Measurements from ENCODE around the gene LOXL1. TPM values are rescaled to one million over a fixed set of nuclear protein-coding genes. Genes with fewer than 3 reads are reported as not detected.
A peak's percentile ranks its signal among the peaks of the same experiment; 100 is the strongest.
"Not testable (repeated sequence)": the region's sequence is repeated elsewhere in the genome, so short reads cannot be mapped to it uniquely, and the experiment has no call there.

LOXL1 gene
- total RNA-seq, 2 experiments from 2014 or later, result 2.1 to 2.4 TPM

DNA sequence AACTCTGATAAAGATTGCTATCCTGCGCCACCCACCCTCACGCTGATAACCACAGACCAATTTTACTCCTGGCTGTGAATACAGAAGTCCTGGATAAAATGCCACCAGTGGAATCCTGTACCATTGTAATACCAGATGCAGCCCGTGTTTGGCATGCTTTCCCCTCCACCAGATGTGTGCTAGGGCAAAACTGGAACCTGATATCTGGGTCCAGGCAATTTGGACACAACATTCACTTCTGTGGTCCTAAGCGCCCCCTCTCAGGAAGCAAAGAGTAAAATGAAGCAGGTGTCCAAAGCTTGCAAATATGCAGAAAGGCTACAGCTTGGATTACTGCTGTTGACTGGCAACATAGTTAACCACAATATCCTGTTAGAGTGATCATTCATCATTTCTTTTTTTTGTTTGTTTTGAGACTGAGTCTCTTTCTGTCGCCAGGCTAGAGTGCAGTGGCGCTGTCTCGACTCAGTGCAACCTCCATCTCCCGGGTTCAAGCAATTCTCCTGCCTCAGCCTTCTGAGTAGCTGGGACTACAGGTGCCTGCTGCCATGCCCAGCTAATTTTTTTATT lies 32.8 kb downstream of the LOXL1 start:
- Mint-ChIP-seq H3K36me3 (no peaks in the 10 kb centered on the region), H3K4me3 (peak overlapping the region; percentile 32), H3K9me3 (no peaks in the 10 kb centered on the region), H3K27me3 (no peaks in the 10 kb centered on the region), H3K27ac (no peak overlapping the region), H3K4me1 (peaks cover 23% of the 10 kb centered on the region)
- no peak for DNase-seq

DNA sequence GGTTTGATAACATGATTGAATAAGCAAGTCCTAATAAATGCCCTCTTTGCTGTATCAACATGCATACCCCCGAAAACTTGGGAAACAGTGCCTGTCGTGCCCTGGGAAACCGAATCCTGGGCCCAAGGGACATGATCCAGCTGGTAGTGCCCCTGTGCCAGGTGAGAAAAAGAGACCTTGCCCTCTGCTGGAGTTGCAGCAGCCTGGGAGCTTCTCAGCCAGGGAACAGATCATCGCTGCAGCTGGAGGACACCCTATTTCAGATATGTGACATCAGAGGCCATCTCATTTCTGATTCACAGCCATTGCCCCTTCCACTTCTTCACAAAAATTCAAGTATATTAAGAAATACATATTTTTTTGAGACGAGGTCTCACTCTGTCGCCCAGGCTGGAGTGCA lies 33.5 kb downstream of the LOXL1 start:
- Mint-ChIP-seq H3K9me3 (no peaks in the 10 kb centered on the region), H3K4me3 (no peak overlapping the region), H3K27ac (peak overlapping the region; percentile 19), H3K4me1 (peaks cover 26% of the 10 kb centered on the region), H3K36me3 (no peaks in the 10 kb centered on the region), H3K27me3 (no peaks in the 10 kb centered on the region)
- DNase-seq, result no peak

DNA sequence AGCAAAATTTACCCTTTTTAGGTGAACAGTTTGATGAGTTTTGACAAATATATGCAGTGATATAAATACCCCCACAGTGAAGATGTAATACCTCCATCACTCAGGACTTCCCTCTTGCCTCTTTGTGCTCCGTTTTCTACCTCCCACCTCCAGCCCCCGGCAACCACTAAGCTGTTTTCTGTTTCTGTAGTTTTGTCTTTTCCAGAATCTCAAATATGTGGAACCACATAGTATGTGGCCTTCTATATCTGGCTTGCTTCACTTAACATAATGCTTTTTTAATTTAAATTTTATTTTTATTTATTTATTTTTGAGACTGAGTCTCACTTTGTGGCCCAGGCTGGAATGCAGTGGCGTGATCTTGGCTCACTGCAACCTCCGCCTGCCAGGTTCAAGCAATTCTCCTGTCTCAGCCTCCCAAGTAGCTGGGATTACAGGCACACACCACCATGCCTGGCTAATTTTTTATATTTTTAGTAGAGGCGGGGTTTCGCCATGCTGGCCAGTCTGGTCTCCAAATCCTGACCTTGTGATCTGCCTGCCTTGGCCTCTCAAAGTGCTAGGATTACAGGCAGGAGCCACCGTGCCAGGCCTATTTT lies 34.3 kb downstream of the LOXL1 start:
- not testable (repeated sequence) for H3K9me3 Mint-ChIP-seq, H3K36me3 Mint-ChIP-seq, H3K4me3 Mint-ChIP-seq, DNase-seq, H3K27me3 Mint-ChIP-seq, H3K27ac Mint-ChIP-seq
- H3K4me1 Mint-ChIP-seq, result peaks cover 33% of the 10 kb centered on the region

DNA sequence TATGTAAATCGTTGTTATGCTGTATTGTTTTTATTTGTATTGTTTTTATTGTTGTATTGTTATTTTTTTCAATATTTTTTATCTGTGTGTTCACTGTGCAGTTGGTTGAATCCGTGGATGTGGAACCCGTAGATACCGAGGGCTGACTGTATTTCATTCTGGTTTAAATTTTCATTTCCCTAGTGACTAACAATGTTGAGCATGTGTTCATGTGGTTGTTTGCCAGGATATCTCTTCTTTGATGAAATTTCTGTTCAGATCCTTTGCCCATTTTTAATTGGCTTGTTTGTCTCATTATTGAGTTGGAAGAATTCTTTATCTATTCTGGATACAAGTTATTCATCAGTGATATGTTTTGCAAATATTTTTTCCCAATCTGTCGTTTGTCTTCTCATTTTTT lies 36.2 kb downstream of the LOXL1 start:
- no peaks in the 10 kb centered on the region for H3K36me3 Mint-ChIP-seq
- no peak for DNase-seq
- peaks cover 39% of the 10 kb centered on the region for H3K4me1 Mint-ChIP-seq
- H3K27ac Mint-ChIP-seq, result no peak overlapping the region
- H3K4me3 Mint-ChIP-seq, result no peak overlapping the region
- no peaks in the 10 kb centered on the region for H3K27me3 Mint-ChIP-seq
- H3K9me3 Mint-ChIP-seq, result no peaks in the 10 kb centered on the region

DNA sequence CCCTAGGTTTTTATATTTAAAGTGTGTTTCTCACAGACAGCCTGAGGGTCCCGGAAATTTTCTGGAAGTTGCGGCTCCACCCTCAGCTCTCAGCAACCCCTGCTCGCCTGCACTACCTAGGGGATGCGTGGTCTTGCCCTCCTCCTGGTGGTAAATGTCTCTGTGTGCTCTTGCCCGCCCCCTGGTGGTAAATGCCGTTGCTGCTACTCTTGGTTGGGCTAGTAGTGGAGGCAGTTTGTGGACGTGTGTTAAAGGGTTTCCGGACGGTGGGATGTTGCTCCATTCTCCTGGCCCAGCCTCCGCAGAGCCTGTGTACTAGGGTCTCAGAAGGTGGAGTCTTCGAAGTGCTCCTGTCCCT lies 38.5 kb downstream of the LOXL1 start:
- H3K27ac Mint-ChIP-seq, result peak overlapping the region; percentile 80

DNA sequence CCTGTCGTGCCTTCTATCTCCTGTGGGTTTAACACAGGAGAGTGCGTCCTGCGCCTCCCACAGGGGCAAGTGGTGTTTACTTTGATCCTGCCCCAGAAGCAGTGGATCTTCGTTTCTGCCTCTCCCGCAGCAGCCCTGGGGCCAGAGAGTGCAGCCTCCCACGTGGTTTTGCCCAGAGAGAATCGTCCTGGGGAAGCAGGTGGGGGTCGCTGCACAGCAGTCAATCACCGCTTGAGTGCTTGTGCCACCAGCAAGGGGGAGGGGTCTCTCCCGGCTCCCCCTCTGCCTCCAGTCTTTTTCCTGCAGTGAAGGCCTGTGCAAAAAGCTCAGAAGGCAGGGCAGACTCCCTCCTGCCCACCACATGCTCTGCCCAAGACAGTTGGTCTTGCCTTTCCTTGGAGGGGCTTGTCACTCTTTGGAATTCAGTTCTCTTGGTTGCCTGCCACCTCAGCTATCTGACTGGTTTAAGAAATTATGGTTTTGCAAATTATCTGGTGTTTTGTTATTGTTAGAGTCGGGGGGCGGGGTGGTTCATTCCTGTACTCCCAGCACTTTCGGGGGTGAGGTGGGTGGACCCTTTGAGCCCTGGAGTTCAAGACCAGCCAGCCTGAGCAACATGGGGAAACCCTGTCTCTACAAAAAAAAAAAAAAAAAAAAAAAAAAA lies 39.0 kb downstream of the LOXL1 start:
- DNase-seq, result peak; percentile 57
- Mint-ChIP-seq H3K9me3 (no peaks in the 10 kb centered on the region), H3K4me3 (peak overlapping the region; percentile 72), H3K4me1 (peaks cover 24% of the 10 kb centered on the region), H3K27ac (peak overlapping the region; percentile 80), H3K27me3 (no peaks in the 10 kb centered on the region), H3K36me3 (no peaks in the 10 kb centered on the region)

More for the DNA sequence above, 38.5 kb downstream of the LOXL1 start:
- DNase-seq, result peak; percentile 85
- H3K4me3 Mint-ChIP-seq, result peak overlapping the region; percentile 72
- no peaks in the 10 kb centered on the region for H3K36me3 Mint-ChIP-seq
- no peaks in the 10 kb centered on the region for H3K9me3 Mint-ChIP-seq
- H3K4me1 Mint-ChIP-seq, result peaks cover 25% of the 10 kb centered on the region
- H3K27me3 Mint-ChIP-seq, result no peaks in the 10 kb centered on the region

DNA sequence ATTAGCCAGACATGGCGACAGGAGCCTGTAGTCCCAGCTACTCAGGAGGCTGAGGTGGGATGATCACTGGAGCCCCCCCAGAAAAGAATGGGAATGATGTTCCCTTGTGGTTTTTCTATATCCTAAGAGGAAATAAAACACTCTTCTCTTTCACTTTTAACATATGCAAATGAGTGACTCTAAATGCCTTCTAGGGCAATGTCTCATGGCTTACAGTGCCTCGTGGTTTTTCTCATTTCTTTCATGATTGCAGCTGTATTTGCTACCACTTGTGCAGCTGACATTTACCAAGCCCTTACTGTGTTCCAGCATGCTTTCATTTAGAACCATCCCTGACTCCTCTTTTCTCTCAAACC lies 39.5 kb downstream of the LOXL1 start:
- no peak for DNase-seq
- Mint-ChIP-seq H3K36me3 (no peaks in the 10 kb centered on the region), H3K27ac (peak overlapping the region; percentile 80), H3K27me3 (no peaks in the 10 kb centered on the region), H3K4me3 (peak overlapping the region; percentile 0), H3K9me3 (no peaks in the 10 kb centered on the region), H3K4me1 (peaks cover 22% of the 10 kb centered on the region)

DNA sequence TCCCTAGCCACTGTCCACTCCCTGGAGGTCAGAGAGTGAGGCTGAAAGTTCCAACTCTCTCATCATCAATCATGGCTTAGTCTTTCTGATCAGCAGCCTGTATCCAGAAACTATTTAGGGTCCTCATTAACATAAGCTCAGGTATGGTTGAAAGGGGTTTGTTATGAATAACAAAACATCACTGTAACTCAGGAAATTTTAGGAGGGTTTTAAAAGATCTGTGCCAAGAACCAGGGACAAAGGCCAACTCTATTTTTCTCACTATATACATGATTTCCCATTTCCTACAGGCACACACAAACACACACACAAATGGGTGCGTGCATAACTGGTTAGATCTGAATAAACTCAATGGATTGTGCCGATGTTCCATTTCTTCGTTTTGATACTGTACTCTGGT lies 42.2 kb downstream of the LOXL1 start:
- no peak overlapping the region for H3K4me3 Mint-ChIP-seq
- no peak for DNase-seq
- no peaks in the 10 kb centered on the region for H3K36me3 Mint-ChIP-seq
- H3K27ac Mint-ChIP-seq, result no peak overlapping the region
- H3K9me3 Mint-ChIP-seq, result no peaks in the 10 kb centered on the region
- no peaks in the 10 kb centered on the region for H3K27me3 Mint-ChIP-seq
- peaks cover 22% of the 10 kb centered on the region for H3K4me1 Mint-ChIP-seq

DNA sequence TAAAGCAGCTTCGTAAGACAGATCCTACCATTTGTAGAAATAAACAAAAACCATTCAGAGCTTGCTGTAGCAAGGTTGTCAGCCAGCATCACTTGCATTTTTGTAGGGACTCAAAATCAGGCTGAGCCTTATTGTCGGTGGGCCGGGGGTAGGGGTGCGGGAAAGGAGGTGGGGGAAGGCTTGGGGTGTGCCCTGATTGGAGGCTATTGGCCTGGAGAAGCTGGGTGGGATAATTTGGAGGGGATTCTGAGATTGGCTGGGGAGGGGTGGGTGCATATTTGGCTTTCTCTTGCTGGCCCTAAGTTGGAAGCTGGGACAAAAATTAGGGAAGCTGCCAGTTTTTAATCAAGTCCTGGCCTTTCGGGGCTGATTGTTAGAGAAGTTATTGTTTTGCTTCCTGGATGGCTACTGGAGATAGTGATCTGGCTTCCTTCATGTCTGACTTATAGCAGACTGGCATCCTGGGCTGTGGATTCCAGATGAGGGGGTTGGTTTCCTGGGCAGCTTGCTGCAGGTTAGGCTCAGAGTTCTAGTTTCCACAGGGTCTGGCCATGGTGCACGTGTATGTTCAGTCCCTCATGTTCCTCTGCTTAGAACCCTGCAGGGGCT lies 43.0 kb downstream of the LOXL1 start:
- H3K4me1 Mint-ChIP-seq, result peaks cover 23% of the 10 kb centered on the region
- H3K27ac Mint-ChIP-seq, result no peak overlapping the region
- DNase-seq, result no peak
- H3K4me3 Mint-ChIP-seq, result no peak overlapping the region
- H3K9me3 Mint-ChIP-seq, result peaks cover 1% of the 10 kb centered on the region
- H3K27me3 Mint-ChIP-seq, result peaks cover 2% of the 10 kb centered on the region
- no peaks in the 10 kb centered on the region for H3K36me3 Mint-ChIP-seq

DNA sequence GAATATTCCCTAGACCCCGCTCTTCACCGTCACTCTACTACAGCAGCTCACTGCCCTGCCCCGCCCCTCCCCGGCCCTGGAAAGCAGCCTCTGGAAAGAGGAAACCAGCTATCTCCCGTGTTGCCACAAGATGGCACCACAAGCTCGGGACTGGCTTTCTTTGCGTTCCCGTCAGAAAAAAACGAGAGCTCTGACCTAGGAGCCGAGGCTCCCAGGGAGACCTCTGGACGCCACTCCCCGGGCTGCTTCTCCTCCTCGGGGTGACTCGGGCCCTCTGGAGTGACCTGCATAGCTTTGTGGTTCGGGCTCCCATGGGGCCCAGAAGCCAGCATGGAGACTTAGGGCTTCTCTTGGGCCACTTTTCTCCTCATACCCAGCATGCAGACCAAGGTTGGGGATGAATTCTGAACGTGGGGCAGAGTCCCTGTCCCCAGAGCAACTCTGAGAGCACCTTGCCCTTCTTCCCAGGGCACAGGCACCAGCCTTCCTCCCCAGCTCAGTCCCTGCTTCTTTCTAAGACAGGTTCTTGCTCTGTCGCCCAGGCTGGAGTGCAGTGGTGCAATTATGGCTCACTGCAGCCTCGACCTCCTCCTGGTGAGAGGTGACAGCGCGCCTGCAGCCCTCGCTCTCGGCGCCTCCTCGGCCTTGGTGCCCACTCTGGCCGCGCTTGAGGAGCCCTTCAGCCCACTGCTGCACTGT lies 46.9 kb downstream of the LOXL1 start:
- Mint-ChIP-seq H3K4me3 (no peak overlapping the region), H3K27ac (no peak overlapping the region), H3K4me1 (peaks cover 24% of the 10 kb centered on the region), H3K27me3 (peaks cover 17% of the 10 kb centered on the region), H3K36me3 (peaks cover 3% of the 10 kb centered on the region), H3K9me3 (peaks cover 2% of the 10 kb centered on the region)
- peak; percentile 80 for DNase-seq

DNA sequence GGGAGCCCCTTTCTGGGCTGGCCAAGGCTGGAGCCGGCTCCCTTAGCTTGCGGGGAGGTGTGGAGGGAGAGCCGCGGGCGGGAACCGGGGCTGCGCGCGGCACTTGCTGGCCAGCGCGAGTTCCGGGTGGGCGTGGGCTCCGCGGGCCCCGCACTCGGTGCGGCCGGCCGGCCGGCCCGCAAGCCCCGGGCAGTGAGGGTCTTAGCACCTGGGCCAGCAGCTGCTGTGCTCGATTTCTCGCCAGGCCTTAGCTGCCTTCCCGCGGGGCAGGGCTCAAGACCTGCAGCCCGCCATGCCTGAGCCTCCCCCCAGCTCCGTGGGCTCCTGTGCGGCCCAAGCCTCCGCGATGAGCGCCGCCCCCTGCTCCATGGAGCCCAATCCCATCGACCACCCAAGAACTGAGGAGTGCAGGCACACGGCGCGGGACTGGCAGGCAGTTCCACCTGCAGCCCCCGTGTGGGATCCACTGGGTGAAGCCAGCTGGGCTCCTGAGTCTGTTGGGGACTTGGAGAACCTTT lies 47.5 kb downstream of the LOXL1 start:
- not testable (repeated sequence) for H3K27ac Mint-ChIP-seq, H3K9me3 Mint-ChIP-seq, DNase-seq, H3K36me3 Mint-ChIP-seq, H3K4me3 Mint-ChIP-seq
- Mint-ChIP-seq H3K4me1 (peaks cover 24% of the 10 kb centered on the region), H3K27me3 (peaks cover 17% of the 10 kb centered on the region)

DNA sequence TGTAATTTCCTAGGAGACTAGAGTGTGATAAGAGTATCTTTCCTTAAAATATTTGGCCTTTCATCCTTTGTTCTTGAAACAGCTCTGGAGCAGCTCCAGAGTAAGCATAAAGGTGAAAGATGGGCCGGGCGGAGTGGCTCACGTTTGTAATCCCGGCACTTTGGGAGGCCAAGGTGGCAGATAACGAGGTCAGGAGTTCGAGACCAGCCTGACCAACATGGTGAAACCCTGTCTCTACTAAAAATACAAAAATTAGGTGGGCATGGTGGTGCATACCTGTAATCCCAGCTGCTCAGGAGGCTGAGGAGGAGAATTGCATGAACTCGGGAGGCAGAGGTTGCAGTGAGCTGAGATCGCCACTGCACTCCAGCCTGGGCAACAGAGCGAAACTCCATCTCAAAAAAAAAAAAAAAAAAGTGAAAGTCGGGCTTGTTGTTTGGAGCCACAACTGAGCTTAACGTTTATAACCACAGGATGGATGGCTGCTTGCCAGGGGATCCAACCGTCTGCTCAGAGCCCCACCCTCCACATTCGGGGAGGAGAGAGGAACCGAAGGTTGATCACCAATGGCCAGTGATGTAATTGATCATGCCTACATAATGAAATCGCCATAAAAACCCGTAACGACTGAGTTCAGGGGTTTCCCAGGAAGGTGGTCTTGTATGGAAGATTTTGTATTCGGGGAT lies 49.3 kb downstream of the LOXL1 start:
- Mint-ChIP-seq H3K4me3 (peak overlapping the region; percentile 40), H3K27me3 (peaks cover 17% of the 10 kb centered on the region), H3K4me1 (peaks cover 28% of the 10 kb centered on the region)
- H3K9me3 Mint-ChIP-seq, H3K27ac Mint-ChIP-seq, H3K36me3 Mint-ChIP-seq: not testable (repeated sequence)
- DNase-seq, result peak; percentile 60

DNA sequence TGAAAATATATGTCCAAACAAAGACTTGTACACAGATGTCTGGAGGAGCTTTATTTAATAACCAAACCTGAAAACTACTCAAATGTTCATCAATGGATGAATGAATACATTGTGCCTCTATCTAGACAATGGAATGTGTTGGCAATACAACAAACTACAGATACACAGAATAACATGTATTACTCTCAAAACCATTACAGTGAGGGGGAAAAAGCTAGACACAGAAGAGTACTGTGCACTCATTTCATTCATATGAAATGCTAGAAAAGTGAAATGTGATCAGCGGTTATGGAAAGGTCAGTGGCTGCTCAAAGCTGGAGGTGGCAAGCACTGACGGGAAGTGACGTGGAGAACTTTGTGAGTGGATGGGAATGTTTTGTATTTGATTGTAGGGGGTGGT lies 52.6 kb downstream of the LOXL1 start:
- H3K27ac Mint-ChIP-seq, result no peak overlapping the region
- peaks cover 2% of the 10 kb centered on the region for H3K9me3 Mint-ChIP-seq
- H3K36me3 Mint-ChIP-seq, result peaks cover 3% of the 10 kb centered on the region
- peaks cover 47% of the 10 kb centered on the region for H3K4me1 Mint-ChIP-seq
- no peak overlapping the region for H3K4me3 Mint-ChIP-seq
- no peak for DNase-seq
- H3K27me3 Mint-ChIP-seq, result peaks cover 17% of the 10 kb centered on the region

DNA sequence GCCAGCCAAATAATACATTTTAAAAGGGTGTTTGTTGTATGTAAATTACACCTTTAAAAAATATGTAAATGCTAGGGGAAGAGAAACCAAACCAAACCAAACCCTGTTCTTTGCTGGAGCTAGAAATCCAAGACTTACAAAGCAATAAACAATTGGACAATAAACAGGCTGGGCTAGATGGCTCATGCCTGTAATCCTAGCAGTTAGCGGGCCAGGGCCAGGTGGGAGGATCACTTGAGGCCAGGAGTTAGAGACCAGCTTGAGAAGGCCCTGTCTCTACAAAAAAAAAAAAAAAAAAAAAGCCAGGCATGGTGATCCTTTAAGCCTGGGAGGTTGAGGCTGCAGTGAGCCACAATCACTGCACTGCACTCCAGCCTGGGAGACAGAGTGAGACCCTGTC lies 53.4 kb downstream of the LOXL1 start:
- Mint-ChIP-seq H3K27ac (no peak overlapping the region), H3K4me1 (peaks cover 42% of the 10 kb centered on the region), H3K4me3 (no peak overlapping the region), H3K9me3 (no peaks in the 10 kb centered on the region), H3K27me3 (peaks cover 11% of the 10 kb centered on the region), H3K36me3 (peaks cover 3% of the 10 kb centered on the region)
- DNase-seq, result no peak
